HG02970 (cell line): ENCODE results near the gene ZCWPW2.

ENCODE experiments used
- ATAC-seq: cut with Tn5 transposase; IDR thresholded peaks from one replicate; pipeline ENCODE4 v1.9.1; 2021; ENCODE audit warnings: mild to moderate bottlenecking, moderate library complexity, moderate number of reproducible peaks; ENCODE audit not compliant: unreplicated experiment, low FRiP score

Gene ZCWPW2, protein sequence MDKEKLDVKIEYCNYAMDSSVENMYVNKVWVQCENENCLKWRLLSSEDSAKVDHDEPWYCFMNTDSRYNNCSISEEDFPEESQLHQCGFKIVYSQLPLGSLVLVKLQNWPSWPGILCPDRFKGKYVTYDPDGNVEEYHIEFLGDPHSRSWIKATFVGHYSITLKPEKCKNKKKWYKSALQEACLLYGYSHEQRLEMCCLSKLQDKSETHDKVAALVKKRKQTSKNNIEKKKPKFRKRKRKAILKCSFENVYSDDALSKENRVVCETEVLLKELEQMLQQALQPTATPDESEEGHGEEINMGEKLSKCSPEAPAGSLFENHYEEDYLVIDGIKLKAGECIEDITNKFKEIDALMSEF

DNA sequence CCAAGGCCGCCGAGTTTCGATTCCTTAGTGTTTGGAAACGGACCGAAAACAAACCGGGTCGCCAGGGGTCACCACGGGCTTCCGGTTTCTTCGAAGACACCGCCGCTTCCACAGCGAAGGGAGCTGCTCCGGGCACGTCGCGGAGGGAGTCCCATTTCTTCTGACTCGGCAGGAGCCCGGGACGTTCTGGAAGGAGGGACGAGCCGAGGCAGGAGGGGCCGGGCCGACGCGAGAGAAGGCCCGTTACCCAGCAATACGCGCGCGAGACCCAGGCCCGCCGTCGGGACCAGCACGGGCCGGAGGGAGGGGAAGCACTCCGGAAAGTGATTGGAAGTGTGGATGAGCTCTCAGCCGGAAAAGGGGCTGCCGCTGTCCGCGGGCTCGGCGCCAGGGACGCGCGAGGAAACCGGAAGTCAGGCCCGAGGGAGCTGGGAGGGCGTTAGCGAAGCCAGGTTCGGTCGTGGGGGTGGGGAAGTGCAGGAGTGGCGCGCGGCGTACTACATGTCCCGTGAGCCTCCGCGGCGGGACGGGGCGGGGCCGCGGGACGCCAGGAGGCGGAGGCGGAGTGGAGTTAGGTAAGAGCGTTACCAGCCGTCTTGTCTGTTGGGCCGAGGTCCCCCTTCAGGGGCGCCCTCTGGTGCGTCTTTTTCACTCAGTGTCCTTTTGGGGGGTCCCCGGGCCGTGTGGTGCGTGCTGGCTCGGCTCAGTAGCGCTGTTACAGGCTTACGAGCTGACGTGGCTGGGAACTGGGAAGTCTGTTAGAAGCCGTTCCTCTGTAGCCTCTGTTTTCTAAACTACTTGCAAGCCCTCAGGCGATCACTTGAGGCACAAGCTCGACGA is at the start of gene ZCWPW2, which contains the start of gene AZI2:
TSS of gene ZCWPW2 (plus strand) at position 93 of the 840 bp plus-strand sequence. CDS start 64,348 bp downstream, outside the sequence.
TSS of gene AZI2 (minus strand) at position 196 of the 840 bp plus-strand sequence. CDS start 8,207 bp downstream, outside the sequence.
- peak; percentile 94 for ATAC-seq

DNA sequence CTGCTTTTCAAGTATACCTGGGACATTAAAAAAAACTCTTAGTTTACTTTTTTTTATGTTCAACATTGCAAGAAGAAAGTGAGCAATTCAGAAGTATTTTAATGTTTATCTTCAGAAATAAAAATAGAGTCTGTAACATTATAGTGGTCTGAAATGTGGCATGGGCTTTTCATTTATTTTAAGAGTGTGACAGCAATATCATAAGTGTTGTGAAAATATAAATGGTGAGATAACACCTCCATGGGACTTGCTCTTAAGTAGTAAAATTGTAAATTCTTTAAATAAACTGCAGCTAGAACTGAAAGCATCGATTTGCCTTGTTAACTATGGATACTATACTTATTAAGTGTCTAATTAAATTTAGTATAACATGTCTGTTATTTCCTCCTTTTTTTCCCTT is 48.8 kb upstream of the ZCWPW2 start:
- no peak for ATAC-seq

DNA sequence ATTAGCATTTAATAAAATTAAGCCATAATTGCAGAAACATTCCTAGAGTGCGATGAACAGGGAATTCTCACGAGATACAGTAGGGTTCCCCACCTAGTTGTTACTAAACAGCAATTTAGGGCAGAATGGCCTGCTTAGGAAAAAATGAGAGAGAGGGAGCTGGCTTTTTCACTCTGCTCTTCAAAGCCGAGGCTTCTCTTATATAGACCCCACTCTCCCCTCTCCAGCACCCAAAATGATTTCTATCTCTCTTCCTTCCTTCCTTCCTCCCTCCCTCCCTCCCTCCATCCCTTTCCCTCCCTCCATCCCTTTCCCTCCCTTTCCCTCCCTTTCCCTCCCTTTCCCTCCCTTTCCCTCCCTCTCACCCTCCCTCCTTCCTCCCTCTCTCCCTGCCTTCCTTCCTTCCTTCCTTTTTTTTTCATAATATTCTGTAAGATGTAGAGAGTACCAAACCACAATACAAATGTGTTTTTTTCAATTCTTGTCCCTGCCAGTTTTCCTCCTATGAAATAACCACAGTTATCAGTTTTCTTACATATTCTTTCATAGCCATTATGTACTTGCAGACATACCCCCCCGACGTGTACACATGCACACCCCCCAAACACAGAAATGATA is 48.1 kb upstream of the ZCWPW2 start:
- no peak for ATAC-seq

DNA sequence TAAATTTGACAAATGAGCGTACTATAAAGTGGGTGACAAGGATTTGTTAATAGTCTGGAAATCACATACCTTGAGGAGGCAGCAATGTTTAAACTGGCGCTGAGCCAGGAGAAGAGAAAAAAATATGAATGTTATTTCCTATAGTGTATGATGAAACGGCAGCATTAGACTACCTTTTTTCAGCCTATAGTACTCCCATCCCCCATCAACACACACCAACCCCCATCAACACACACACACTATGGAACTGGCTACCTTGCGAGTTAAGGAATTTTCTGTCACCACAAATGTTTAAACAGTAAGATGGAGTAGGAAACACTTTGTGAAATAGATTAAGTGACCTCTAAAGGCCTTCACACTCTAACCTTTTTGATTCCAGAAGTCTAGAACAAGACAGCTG is 46.8 kb upstream of the ZCWPW2 start:
- no peak for ATAC-seq

DNA sequence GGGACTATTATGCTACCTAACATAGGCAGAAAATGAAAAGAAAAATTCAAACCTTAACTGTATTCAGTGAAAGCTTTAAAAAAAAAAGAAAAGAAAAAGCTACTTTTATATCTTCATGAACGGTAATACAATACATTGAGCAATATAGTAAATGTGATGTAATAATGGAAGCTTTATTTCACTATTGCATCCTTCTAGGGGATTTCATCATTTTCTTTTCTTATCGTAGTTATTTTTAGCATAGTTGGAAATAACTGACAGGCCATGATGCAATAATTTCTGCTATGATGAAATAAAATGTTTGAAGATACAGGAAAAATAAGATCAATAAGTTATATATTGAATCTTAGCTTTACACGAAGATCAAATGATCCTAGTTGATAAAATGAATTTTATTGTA is 40.3 kb upstream of the ZCWPW2 start:
- ATAC-seq = no peak

DNA sequence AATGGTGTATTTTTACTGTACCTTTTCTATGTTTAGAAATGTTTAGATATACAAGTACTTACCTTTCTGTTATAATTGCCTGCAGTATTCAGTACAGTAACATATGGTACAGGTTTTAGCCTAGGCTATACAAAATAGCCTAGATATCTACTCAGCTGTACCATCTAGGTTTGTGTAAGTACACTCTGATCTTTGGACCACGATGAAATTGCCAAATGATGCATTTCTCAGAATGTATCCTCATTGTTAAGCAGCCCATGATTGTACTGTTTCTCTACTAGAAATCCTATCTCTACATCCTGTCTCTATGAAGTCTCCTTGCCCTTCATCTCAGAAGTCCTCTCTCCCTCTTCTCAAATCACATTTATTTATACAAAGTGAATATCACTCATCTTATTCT is 32.8 kb upstream of the ZCWPW2 start:
- ATAC-seq = no peak

DNA sequence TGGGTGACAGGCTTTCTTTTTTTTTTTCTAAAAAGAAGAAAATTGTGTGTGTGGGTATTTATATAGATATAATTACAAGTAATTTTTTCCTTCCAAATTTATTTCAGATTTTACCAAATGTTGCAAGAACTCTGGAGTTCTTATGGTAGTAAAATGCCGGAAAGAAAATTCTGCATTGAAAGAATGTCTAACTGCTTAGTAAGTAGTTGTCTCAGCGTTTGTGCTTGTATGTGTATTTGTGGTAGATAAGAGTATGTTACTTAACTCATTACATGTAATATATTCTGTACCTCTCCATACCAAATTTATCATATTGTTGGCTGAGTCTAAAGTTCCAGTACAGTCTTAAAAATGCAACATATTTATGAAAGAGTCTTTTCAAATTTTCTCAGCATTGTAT is 32.3 kb upstream of the ZCWPW2 start:
- ATAC-seq = no peak

DNA sequence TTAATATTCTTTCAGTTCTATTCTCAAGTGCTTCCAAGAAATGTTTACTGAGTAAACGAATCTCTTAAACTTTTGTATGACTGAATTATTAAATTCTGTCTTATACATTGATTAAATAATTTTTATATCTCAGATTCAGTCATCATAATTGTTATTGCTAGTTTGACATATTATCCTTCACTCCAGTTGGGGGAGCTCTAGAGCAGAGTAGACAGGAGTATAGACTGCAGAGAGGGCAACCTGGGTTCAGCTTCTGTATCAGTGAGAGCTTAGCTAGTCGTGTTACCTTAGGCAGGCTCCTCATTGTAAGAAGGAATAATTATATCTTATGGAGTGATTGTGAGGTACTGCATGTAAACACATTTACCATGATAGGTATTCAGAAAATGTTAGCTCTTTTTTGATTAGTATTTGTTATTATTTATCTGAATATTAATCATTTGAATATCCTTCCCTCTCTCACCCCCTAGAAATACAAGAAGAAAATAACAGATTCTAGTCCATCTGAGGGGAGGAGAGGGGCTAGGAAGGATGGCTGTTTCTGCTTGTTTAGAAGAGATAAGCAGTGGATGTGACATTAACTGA is 31.0 kb upstream of the ZCWPW2 start:
- peak; percentile 77 for ATAC-seq

DNA sequence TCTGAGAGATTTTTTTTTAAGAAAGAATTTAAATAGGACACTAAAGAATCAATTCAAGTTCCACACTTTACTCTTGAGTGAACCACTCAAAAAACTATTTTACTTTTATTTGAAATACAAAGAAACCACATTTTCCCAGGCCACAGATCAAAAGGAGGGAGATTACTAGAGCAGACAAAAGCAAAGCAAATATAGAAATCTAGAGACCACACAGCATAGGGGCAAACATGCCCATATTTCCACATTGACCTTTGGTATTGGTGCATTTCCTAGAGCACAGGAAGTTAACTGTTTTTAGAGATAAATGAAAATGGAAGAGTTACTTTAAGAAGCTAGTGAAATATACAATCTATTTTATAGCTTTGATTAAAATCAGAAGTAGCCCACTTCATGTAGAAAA is 27.5 kb upstream of the ZCWPW2 start:
- no peak for ATAC-seq

DNA sequence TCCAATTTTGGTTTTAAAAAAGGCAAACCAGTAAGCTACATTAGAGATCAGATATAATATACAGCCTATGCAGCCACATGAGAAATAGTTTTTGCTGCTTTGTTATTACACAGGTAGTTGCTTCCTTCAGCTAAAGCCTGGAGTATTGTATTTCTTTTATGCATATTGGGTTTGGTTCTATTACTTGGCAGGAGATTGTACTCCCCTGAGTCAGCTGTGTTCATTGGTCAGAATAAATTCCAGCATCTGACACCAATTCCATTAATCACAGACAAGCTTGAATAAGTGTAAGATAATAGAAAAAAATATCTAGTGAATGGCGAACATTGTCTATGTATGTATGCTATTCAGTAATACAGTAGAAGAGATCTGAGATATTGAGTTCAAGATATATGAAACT is 26.1 kb upstream of the ZCWPW2 start:
- no peak for ATAC-seq

DNA sequence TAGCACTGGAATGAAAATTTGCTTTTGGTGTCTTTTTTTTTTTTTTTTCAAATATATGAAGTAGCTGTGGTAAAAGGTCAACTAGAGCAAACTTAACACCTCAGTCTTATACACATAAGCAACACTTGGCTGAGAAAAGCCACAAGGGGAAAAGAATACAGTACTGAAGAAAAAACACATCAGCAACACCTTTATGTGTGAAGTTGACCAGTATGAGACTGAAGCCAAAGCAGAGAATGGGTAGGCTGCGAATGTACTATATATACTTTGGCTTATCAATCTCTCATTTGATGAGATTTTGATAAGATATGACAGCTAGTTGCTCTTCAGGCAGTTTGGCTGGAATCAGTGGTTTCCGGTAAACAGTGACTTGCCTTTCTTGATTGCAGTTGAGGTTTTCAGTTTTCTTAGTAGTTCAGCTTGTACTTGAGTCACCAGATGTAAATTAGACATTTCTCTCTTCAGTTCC is 22.0 kb upstream of the ZCWPW2 start:
- ATAC-seq = peak; percentile 59

DNA sequence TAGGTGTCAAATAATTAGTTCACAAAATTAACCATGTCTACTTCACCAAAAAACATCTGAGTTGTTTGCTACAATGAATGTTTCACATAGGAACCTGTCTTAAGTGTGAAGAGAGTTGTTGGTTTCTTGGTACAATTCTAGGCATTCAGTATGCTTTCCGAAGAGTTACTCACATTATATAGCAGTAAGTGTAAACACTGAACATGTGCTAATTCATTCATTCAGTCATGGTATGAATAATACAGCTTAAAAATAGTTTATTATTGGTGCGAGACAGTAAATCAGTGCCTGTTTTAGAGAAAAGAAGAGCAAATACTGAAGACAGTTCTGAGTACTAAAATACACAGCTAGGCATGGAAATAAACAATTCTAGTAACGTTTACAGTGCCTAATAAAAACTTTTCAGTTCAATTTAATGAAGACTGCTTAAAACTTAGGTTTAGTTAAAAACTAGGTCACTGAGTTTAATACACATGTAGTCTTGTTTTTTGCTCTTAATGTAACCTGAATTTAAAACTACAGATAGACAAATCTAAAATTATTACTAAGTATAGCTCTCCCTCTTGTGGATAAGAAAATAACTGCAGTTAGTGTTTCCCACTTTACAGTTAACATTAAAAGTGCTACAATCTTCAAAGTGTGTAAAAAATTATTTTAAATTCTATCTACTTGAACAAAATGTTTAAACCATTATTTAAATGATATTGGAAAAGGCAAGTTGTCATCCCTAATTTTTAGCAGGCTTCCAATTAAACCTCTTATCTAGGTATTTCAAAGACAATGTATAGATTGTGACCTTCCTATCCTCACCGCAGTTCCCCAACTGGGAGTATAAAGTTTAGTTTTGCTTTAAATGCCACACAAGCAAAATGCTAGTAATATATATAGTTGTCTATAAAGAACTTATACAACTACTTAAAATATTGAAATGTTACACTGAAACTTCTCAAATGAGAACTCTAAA is 20.1 kb upstream of the ZCWPW2 start:
- ATAC-seq = no peak

DNA sequence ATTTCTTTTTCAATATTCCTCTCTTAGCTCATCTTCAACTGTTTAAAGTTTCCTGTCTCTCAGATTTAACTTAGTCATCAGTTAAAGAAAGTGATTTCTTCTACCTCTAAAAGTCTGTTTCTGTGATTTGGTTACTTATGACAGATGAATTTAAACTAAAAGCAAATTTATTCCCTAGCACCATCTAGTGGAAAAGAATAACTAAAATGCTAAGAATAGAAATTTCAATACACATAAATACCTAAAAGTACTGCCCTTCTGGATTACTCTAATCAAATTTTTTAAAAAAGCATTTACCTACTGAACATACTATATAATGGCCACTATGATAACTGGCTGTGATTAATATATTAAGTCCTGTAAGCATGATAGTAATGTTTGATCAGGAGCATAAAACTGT is 14.0 kb upstream of the ZCWPW2 start:
- no peak for ATAC-seq

DNA sequence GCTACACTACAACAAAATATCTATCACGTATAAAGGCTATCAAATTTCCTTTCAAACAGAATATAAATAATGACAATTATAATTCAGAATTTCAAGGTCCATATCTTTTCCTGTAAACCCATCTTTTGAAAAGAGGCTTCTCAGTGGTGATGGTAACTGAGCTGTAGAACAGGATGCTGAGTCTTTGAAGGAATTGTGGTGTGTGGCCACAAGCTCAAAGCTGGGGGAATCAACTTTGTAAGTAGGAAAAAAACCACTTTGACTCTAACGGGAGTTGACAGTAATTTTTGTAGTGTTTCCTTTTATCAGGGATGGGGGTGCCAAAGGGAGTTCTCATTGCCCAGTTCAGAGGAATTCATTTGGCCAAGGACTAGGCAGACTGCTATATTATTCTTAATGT is 13.3 kb upstream of the ZCWPW2 start:
- no peak for ATAC-seq

DNA sequence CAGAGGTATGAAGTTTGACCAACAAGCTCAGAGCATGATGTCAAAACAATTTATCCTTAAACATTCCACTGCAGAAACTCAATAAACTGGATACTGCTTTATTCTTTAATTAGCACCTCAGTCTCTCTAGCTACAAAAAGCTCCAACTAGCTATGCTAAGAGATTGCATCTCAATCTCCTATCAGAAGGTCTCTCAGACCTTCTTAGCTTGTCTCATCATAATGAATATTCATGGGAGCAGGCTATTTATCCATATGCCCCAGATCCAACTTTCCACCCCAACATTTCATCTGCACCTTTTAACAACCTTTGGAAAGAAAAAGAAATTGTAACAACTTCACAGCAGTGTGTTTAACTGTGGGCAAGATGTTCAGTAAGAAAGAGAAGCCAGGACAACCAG is 11.3 kb upstream of the ZCWPW2 start:
- ATAC-seq = no peak

DNA sequence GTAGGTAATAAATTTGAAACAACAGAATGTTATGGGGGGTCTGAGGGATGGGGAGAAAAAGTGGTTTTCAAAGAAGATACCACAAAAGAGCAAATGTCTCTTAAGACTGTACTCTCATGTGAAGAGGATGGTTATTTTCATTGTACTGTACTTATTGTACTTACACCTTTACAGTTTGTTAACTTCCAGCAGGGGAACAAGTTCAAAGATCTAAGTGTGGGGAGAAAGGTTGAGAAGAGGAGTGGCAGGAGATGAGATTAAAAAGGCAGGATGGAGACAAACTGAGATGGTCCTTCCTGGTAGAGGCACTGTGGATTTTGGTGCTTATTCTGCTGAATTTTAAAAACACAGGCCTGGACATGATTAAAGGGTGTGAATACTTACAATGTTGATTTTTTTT is 5.4 kb upstream of the ZCWPW2 start:
- ATAC-seq = no peak

DNA sequence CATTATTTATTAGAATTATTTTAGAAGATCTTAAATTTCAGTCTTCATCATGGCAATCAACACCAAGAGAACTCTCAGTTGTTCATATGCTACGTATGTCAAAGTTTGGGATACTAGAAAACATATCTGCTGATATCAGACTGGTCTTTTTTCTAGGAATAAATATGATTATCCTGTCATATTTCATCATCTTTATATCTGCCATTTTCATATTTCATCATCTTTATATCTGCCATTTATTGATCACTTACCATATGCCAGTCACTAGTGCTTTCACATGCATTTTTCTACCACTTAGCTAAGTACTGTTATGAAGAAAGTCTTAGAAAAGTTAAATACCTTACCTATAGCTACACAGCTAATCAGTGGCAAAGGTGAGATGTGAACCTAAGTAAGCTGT is 2.8 kb upstream of the ZCWPW2 start:
- ATAC-seq = no peak

DNA sequence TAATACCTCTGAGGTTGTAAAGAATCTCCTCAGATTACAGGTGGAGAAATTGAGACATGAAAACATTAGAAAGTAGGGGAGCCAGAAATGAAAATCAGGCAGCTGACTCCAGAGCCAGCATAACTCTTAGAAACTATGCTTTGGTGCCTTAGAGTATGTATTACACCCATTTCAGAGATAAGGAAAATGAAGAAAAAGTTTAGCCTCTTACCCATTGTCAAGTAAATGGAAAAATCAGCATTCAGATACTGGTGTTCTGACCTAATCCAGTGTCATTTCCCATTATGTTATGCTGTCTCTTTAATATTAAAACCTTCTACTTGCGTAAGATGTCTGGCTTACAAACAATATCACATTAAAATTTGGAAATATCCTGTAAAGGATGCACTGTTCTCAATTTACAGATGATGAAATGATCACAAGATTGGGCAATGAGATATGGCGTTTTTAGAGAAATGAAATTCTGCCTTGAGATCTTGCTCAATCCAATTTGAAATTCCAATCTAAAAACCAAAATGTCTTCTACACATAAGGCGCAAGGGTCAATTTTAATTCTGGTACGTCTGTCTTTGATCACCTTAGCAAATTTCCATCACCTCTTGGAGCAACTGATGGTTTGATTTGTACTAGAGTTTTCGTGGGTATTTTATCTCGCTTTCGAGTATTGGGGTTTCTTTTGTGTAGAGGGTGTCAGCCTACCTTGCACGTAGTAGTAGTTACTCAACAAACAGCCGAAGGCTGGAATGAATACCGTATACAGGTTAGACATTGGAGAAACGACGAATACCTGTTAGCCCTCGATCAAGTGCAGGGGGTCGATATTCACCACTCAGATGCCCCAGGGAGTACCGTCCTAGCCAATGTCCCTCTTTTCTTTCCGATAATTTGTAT is 902 bp upstream of the ZCWPW2 start:
- no peak for ATAC-seq

DNA sequence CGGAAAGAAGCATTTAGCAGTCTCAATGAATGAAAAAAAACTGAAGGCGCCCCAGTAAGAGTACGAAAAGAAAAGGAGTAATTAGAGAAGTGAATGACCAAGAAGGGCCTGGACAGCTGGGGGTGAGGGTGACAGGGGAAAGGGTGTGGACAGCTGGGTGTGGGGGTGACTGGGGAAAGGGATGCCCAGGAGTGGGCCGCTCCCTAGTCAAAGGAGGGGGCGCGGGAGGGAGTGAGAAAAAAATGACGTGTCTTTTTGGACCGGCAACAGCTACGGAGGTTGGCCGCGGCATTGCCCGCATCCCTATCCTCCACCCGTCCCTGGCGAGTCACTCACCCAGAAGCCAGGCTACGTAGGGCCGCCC is 274 bp upstream of the ZCWPW2 start:
- no peak for ATAC-seq
